ENCODE data around the gene C2orf76.

DNA sequence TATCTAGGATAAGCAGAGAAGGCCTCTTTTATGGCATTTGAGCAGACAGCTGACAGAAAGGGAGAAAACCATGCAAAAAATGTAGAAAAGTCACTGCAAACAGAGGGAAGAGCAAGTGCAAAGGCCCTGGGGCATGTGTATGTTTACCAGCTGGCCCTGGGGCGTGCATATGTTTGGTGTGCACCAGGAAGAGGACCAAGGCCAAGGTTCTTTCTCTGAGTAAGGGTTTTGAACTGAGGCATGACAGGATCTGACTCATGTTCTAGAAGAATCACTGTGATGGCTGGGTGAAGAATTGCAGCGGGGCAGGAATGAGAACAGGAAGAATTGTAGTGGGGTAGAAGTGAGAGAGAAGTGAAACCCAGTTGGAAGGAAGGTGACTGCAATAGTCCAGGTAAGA, 73.4 kb downstream of the C2orf76 start:
- TF ChIP-seq, protein P1, sequence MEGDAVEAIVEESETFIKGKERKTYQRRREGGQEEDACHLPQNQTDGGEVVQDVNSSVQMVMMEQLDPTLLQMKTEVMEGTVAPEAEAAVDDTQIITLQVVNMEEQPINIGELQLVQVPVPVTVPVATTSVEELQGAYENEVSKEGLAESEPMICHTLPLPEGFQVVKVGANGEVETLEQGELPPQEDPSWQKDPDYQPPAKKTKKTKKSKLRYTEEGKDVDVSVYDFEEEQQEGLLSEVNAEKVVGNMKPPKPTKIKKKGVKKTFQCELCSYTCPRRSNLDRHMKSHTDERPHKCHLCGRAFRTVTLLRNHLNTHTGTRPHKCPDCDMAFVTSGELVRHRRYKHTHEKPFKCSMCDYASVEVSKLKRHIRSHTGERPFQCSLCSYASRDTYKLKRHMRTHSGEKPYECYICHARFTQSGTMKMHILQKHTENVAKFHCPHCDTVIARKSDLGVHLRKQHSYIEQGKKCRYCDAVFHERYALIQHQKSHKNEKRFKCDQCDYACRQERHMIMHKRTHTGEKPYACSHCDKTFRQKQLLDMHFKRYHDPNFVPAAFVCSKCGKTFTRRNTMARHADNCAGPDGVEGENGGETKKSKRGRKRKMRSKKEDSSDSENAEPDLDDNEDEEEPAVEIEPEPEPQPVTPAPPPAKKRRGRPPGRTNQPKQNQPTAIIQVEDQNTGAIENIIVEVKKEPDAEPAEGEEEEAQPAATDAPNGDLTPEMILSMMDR (IDR thresholded peaks at IDR 0.05; ENCODE audit: poor library complexity, severe bottlenecking), result no peak
- TF ChIP-seq EZH2 (IDR thresholded peaks at IDR 0.05; ENCODE audit: borderline replicate concordance, insufficient read depth, low read length, poor library complexity, severe bottlenecking), result no peak
- TF ChIP-seq POLR2AphosphoS5 (IDR thresholded peaks at IDR 0.05), result no peak
- TF ChIP-seq, protein P2, sequence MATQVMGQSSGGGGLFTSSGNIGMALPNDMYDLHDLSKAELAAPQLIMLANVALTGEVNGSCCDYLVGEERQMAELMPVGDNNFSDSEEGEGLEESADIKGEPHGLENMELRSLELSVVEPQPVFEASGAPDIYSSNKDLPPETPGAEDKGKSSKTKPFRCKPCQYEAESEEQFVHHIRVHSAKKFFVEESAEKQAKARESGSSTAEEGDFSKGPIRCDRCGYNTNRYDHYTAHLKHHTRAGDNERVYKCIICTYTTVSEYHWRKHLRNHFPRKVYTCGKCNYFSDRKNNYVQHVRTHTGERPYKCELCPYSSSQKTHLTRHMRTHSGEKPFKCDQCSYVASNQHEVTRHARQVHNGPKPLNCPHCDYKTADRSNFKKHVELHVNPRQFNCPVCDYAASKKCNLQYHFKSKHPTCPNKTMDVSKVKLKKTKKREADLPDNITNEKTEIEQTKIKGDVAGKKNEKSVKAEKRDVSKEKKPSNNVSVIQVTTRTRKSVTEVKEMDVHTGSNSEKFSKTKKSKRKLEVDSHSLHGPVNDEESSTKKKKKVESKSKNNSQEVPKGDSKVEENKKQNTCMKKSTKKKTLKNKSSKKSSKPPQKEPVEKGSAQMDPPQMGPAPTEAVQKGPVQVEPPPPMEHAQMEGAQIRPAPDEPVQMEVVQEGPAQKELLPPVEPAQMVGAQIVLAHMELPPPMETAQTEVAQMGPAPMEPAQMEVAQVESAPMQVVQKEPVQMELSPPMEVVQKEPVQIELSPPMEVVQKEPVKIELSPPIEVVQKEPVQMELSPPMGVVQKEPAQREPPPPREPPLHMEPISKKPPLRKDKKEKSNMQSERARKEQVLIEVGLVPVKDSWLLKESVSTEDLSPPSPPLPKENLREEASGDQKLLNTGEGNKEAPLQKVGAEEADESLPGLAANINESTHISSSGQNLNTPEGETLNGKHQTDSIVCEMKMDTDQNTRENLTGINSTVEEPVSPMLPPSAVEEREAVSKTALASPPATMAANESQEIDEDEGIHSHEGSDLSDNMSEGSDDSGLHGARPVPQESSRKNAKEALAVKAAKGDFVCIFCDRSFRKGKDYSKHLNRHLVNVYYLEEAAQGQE (IDR thresholded peaks at IDR 0.05; ENCODE audit: borderline replicate concordance), result no peak
- TF ChIP-seq SMC3 (conservative IDR thresholded peaks at IDR 0.05; ENCODE audit: poor library complexity), result no peak
- no peak for TF ChIP-seq EP300 (conservative IDR thresholded peaks at IDR 0.05; ENCODE audit: poor library complexity, severe bottlenecking)
